Tibial nerve (tissue), 4 donors: Measurements from ENCODE around the gene MAP3K21. TPM values are rescaled to one million over a fixed set of nuclear protein-coding genes. Genes with fewer than 3 reads are reported as not detected.
A peak's percentile ranks its signal among the peaks of the same experiment; 100 is the strongest.

ENCODE experiments used
- DNase-seq, 2 donors: peaks; one replicate each; pipeline ENCODE4 v3.0.0-alpha.2; 2019; ENCODE audit warnings: low spot score in 2 of 2
- H3K27ac ChIP-seq, 4 donors: fragments of 200-600 bp; sonication (generic) in 3 of 4; one replicate each; pipeline ENCODE4 v1.5.1; 2017 to 2019; ENCODE audit warnings: mild to moderate bottlenecking in 1 of 4
- H3K27me3 ChIP-seq, 2 donors: fragments of 200-600 bp; sonication (generic) in 1 of 2; one replicate each; pipeline versions ENCODE4 v1.5.1 to v1.6.0; 2017 to 2019
- H3K36me3 ChIP-seq, 3 donors: fragments of 200-600 bp; sonication (generic); one replicate each; pipeline ENCODE4 v1.5.1; 2018 to 2019
- H3K4me1 ChIP-seq, 4 donors: fragments of 200-600 bp; sonication (generic) in 3 of 4; one replicate each; pipeline ENCODE4 v1.5.1; 2017 to 2019
- H3K4me3 ChIP-seq, 4 donors: fragments of 200-600 bp; sonication (generic) in 3 of 4; one replicate each; pipeline ENCODE4 v1.5.1; 2017 to 2019; ENCODE audit warnings: mild to moderate bottlenecking in 1 of 4, moderate library complexity in 1 of 4
- H3K9me3 ChIP-seq, 4 donors: fragments of 200-600 bp; sonication (generic) in 3 of 4; one replicate each; pipeline ENCODE4 v1.5.1; 2017 to 2019
- CTCF ChIP-seq, 5 experiments: fragments of 200-600 bp in 3 of 5; fragments of 450-650 bp in 2 of 5; sonication (generic) in 3 of 5; IDR thresholded peaks; one replicate each; pipeline ENCODE4 v1.5.1; 2016 to 2019; ENCODE audit warnings: antibody characterized with exemption in 5 of 5, mild to moderate bottlenecking in 3 of 5, moderate library complexity in 2 of 5
- EP300 ChIP-seq, 2 donors: sonication (generic); formaldehyde crosslinking; IDR thresholded peaks; one replicate each; pipeline ENCODE4 v1.6.1; 2017; ENCODE audit warnings: antibody characterized with exemption in 2 of 2, mild to moderate bottlenecking in 1 of 2
- POLR2A ChIP-seq, 2 donors: fragments of 450-650 bp; IDR thresholded peaks; one replicate each; pipeline ENCODE4 v1.6.1; 2017; ENCODE audit warnings: antibody characterized with exemption in 2 of 2, mild to moderate bottlenecking in 2 of 2, moderate library complexity in 2 of 2
- WGBS, 2 donors: methylation state at CpG; one replicate each; pipeline ENCODE4 v1.1.5; 2018; 5-methylcytosine and 5-hydroxymethylcytosine counted together
- total RNA-seq, 4 donors: library from RNA; depleted of rRNA; stranded (reverse); fragments of >200 nt; gene quantifications; one replicate each; pipeline ENCODE4 v1.1.0, GENCODE V29; 2016

The MAP3K21 gene
- total RNA-seq, 4 donors from 2014 or later: 1.1 to 3.3 (median 1.8) TPM

- H3K27me3 ChIP-seq: no peaks in the 10 kb centered on the region
- no peak overlapping the region for H3K27ac ChIP-seq
- H3K9me3 ChIP-seq: no peaks in the 10 kb centered on the region
- H3K4me3 ChIP-seq: no peak overlapping the region
- no peak for DNase-seq
- no peaks in the 10 kb centered on the region for H3K36me3 ChIP-seq
- TF ChIP-seq POLR2A (IDR thresholded peaks at IDR 0.05): no peak
- no peak for TF ChIP-seq EP300 (IDR thresholded peaks at IDR 0.05)
- H3K4me1 ChIP-seq: no peaks in the 10 kb centered on the region
These were observed 93.8 kb downstream of the MAP3K21 start for GRCh38 chr1:233421293-233421692.

- Histone ChIP-seq H3K4me1 (no peaks in the 10 kb centered on the region), H3K36me3 (no peaks in the 10 kb centered on the region), H3K27ac (no peak overlapping the region), H3K4me3 (no peak overlapping the region), H3K9me3 (no peaks in the 10 kb centered on the region), H3K27me3 (no peaks in the 10 kb centered on the region)
- TF ChIP-seq CTCF (IDR thresholded peaks at IDR 0.05) (peak in 2 of 5 experiments; percentile 8 to 25), EP300 (IDR thresholded peaks at IDR 0.05) (no peak), POLR2A (IDR thresholded peaks at IDR 0.05) (no peak)
- no peak for DNase-seq
- 45 to 55% methylated on average over 2 of the region's 2 CpGs for WGBS, 2 donors
These were observed 97.3 kb downstream of the MAP3K21 start for GRCh38 chr1:233424779-233425178.

- DNase-seq: no peak
- no peaks in the 10 kb centered on the region for H3K9me3 ChIP-seq
- no peak overlapping the region for H3K4me3 ChIP-seq
- H3K27ac ChIP-seq: no peak overlapping the region
- no peaks in the 10 kb centered on the region for H3K4me1 ChIP-seq
- TF ChIP-seq EP300 (IDR thresholded peaks at IDR 0.05) (no peak), POLR2A (IDR thresholded peaks at IDR 0.05) (no peak), CTCF (IDR thresholded peaks at IDR 0.05) (no peak)
- H3K36me3 ChIP-seq: no peaks in the 10 kb centered on the region
- no peaks in the 10 kb centered on the region for H3K27me3 ChIP-seq
- 83 to 97% methylated on average over 1 of the region's 1 CpG for WGBS, 2 donors
These were observed 100.4 kb downstream of the MAP3K21 start for GRCh38 chr1:233427907-233428306.

- Histone ChIP-seq H3K9me3 (no peaks in the 10 kb centered on the region), H3K36me3 (no peaks in the 10 kb centered on the region), H3K27me3 (no peaks in the 10 kb centered on the region), H3K4me1 (no peaks in the 10 kb centered on the region), H3K27ac (no peak overlapping the region), H3K4me3 (no peak overlapping the region)
- 95 to 98% methylated on average over 3 of the region's 3 CpGs for WGBS, 2 donors
- DNase-seq: no peak
- no peak for TF ChIP-seq EP300 (IDR thresholded peaks at IDR 0.05)
- TF ChIP-seq CTCF (IDR thresholded peaks at IDR 0.05): no peak
- TF ChIP-seq POLR2A (IDR thresholded peaks at IDR 0.05): no peak
These were observed 104.4 kb downstream of the MAP3K21 start for GRCh38 chr1:233431753-233432403.

- Histone ChIP-seq H3K27me3 (no peaks in the 10 kb centered on the region), H3K4me3 (no peak overlapping the region), H3K27ac (no peak overlapping the region), H3K9me3 (no peaks in the 10 kb centered on the region), H3K36me3 (no peaks in the 10 kb centered on the region), H3K4me1 (no peaks in the 10 kb centered on the region)
- TF ChIP-seq POLR2A (IDR thresholded peaks at IDR 0.05) (no peak), EP300 (IDR thresholded peaks at IDR 0.05) (no peak), CTCF (IDR thresholded peaks at IDR 0.05) (no peak)
- WGBS, 2 donors: 31 to 37% methylated on average over 1 of the region's 1 CpG
- DNase-seq: no peak
These were observed 105.4 kb downstream of the MAP3K21 start for GRCh38 chr1:233432916-233433315.
